Natural killer cell (primary cell): ENCODE measurements around the gene NAT14. TPM values are rescaled to one million over a fixed set of nuclear protein-coding genes. Genes with fewer than 3 reads are reported as not detected.

ENCODE experiments used
- ATAC-seq, 3 donors: fragments of 150-1000 bp in 2 of 3; fragments of 200-7000 bp in 1 of 3; cut with Tn5 transposase; 1 replicate in 1 of 3; 2 replicates in 2 of 3; pipeline ENCODE4 v1.10.0; 2021; ENCODE audit warnings: mild to moderate bottlenecking in 2 of 3, moderate library complexity in 2 of 3
- DNase-seq, 2 donors: peaks; one replicate each; pipeline versions ENCODE4 v3.0.0 to v3.0.0-alpha.2; 2013 to 2021; ENCODE audit warnings: mixed read lengths in 1 of 2
- H3K27ac ChIP-seq: one replicate; pipeline ENCODE4 v1.5.1; 2013; ENCODE audit warnings: mild to moderate bottlenecking, low read length
- H3K27me3 ChIP-seq: one replicate; pipeline ENCODE4 v1.6.1; 2013; ENCODE audit warnings: low read length; ENCODE audit not compliant: control insufficient read depth, insufficient read depth
- H3K36me3 ChIP-seq: one replicate; pipeline ENCODE4 v1.6.1; 2013; ENCODE audit warnings: low read length; ENCODE audit not compliant: control insufficient read depth, insufficient read depth
- H3K4me1 ChIP-seq: one replicate; pipeline ENCODE4 v1.6.1; 2013; ENCODE audit warnings: low read length; ENCODE audit not compliant: control insufficient read depth, insufficient read depth
- H3K4me3 ChIP-seq: one replicate; pipeline ENCODE4 v1.5.1; 2013; ENCODE audit warnings: low read length
- H3K9me3 ChIP-seq: one replicate; pipeline ENCODE4 v1.6.1; 2013; ENCODE audit warnings: low read length; ENCODE audit not compliant: control insufficient read depth, insufficient read depth
- H3K27ac Mint-ChIP-seq, 2 donors: one replicate each; pipeline ENCODE4 v1.8.0; 2022; ENCODE audit warnings: mild to moderate bottlenecking in 2 of 2, mixed read lengths in 2 of 2, moderate library complexity in 1 of 2
- H3K27me3 Mint-ChIP-seq, 2 donors: one replicate each; pipeline ENCODE4 v1.8.0; 2022; ENCODE audit warnings: low read depth in 2 of 2, mixed read lengths in 2 of 2
- H3K36me3 Mint-ChIP-seq: one replicate; pipeline ENCODE4 v1.8.0; 2022; ENCODE audit warnings: mixed read lengths
- H3K4me1 Mint-ChIP-seq, 2 donors: one replicate each; pipeline ENCODE4 v1.8.0; 2022; ENCODE audit warnings: mixed read lengths in 2 of 2
- H3K4me3 Mint-ChIP-seq: one replicate; pipeline ENCODE4 v1.8.0; 2022; ENCODE audit warnings: mild to moderate bottlenecking, moderate library complexity, mixed read lengths
- H3K9me3 Mint-ChIP-seq, 2 donors: one replicate each; pipeline ENCODE4 v1.8.0; 2022; ENCODE audit warnings: mixed read lengths in 2 of 2
- CTCF ChIP-seq: fragments of 200-600 bp; IDR thresholded peaks from one replicate; pipeline ENCODE4 v1.8.0; 2022; ENCODE audit warnings: antibody characterized with exemption
- WGBS: methylation state at CpG from one replicate; pipeline ENCODE4 v1.1.7; 2013; ENCODE audit warnings: missing lambda C conversion rate; ENCODE audit not compliant: insufficient coverage; 5-methylcytosine and 5-hydroxymethylcytosine counted together
- intact Hi-C: fragments of 100-400 bp; cut with micrococcal nuclease; formaldehyde crosslinking; loops from one replicate; pipeline ENCODE4 v1.14.2; 2022
- total RNA-seq, 4 donors: library from RNA; stranded (reverse); fragments of 120-200 nt in 1 of 4; gene quantifications; one replicate each; pipeline versions ENCODE4 v1.2.3 to v1.2.4, GENCODE V29; 2013 to 2022

Gene NAT14
- total RNA-seq, 3 donors from 2014 or later (not counting 1 experiment from before 2014, with no cell fraction given): 8.7 to 12.5 (median 8.8) TPM

GRCh38 chr19:55468054-55468393 lies 17.0 kb upstream of the NAT14 start:
- H3K27me3 Mint-ChIP-seq: peaks cover 0 to 2% of the 10 kb centered on the region in 2 donors
- no peak overlapping the region for H3K27ac Mint-ChIP-seq
- ATAC-seq (no peak), DNase-seq (no peak)
- Histone ChIP-seq H3K36me3 (no peaks in the 10 kb centered on the region), H3K27ac (no peak overlapping the region), H3K4me3 (no peak overlapping the region), H3K4me1 (peaks cover 4% of the 10 kb centered on the region), H3K9me3 (no peaks in the 10 kb centered on the region), H3K27me3 (no peaks in the 10 kb centered on the region)
- TF ChIP-seq CTCF: peak; percentile 55
- no peaks in the 10 kb centered on the region for H3K36me3 Mint-ChIP-seq
- WGBS: 34% methylated on average over 4 of the region's 4 CpGs
- peaks cover 0 to 5% of the 10 kb centered on the region in 2 donors for H3K4me1 Mint-ChIP-seq
- no peak overlapping the region for H3K4me3 Mint-ChIP-seq
- no peaks in the 10 kb centered on the region for H3K9me3 Mint-ChIP-seq
- intact Hi-C loops: no loop called here

GRCh38 chr19:55471266-55471665 lies 13.7 kb upstream of the NAT14 start:
- Mint-ChIP-seq H3K27ac (no peak overlapping the region), H3K27me3 (peaks cover 0 to 2% of the 10 kb centered on the region in 2 donors), H3K4me1 (peaks cover 0 to 10% of the 10 kb centered on the region in 2 donors), H3K36me3 (no peaks in the 10 kb centered on the region), H3K4me3 (no peak overlapping the region), H3K9me3 (no peaks in the 10 kb centered on the region)
- Histone ChIP-seq H3K36me3 (no peaks in the 10 kb centered on the region), H3K27ac (no peak overlapping the region), H3K4me3 (no peak overlapping the region), H3K27me3 (no peaks in the 10 kb centered on the region), H3K4me1 (peaks cover 11% of the 10 kb centered on the region), H3K9me3 (no peaks in the 10 kb centered on the region)
- ATAC-seq (no peak), DNase-seq (no peak)
- intact Hi-C loops: no loop called here
- WGBS: 91% methylated on average over 13 of the region's 13 CpGs
- no peak for TF ChIP-seq CTCF

GRCh38 chr19:55472463-55472862 lies 12.5 kb upstream of the NAT14 start:
- H3K36me3 ChIP-seq: no peaks in the 10 kb centered on the region
- 96% methylated on average over 8 of the region's 8 CpGs for WGBS
- H3K27me3 Mint-ChIP-seq: no peaks in the 10 kb centered on the region
- H3K27ac Mint-ChIP-seq: no peak overlapping the region
- DNase-seq (no peak), ATAC-seq (no peak)
- H3K4me3 ChIP-seq: no peak overlapping the region
- TF ChIP-seq CTCF: no peak
- H3K27me3 ChIP-seq: no peaks in the 10 kb centered on the region
- intact Hi-C loops: no loop called here
- no peaks in the 10 kb centered on the region for H3K9me3 ChIP-seq
- H3K4me3 Mint-ChIP-seq: no peak overlapping the region
- no peaks in the 10 kb centered on the region for H3K36me3 Mint-ChIP-seq
- H3K4me1 ChIP-seq: peaks cover 18% of the 10 kb centered on the region
- H3K9me3 Mint-ChIP-seq: no peaks in the 10 kb centered on the region
- no peak overlapping the region for H3K27ac ChIP-seq
- H3K4me1 Mint-ChIP-seq: peaks cover 5 to 15% of the 10 kb centered on the region in 2 donors

GRCh38 chr19:55473225-55474012 lies 11.6 kb upstream of the NAT14 start:
- H3K9me3 Mint-ChIP-seq: no peaks in the 10 kb centered on the region
- Histone ChIP-seq H3K4me1 (peaks cover 20% of the 10 kb centered on the region), H3K27me3 (no peaks in the 10 kb centered on the region), H3K36me3 (no peaks in the 10 kb centered on the region), H3K4me3 (no peak overlapping the region), H3K27ac (no peak overlapping the region), H3K9me3 (no peaks in the 10 kb centered on the region)
- intact Hi-C loops: no loop called here
- H3K27me3 Mint-ChIP-seq: no peaks in the 10 kb centered on the region
- H3K4me3 Mint-ChIP-seq: no peak overlapping the region
- no peak overlapping the region for H3K27ac Mint-ChIP-seq
- no peaks in the 10 kb centered on the region for H3K36me3 Mint-ChIP-seq
- H3K4me1 Mint-ChIP-seq: peaks cover 14 to 20% of the 10 kb centered on the region in 2 donors
- DNase-seq (no peak), ATAC-seq (no peak)
- WGBS: 91% methylated on average over 14 of the region's 16 CpGs
- no peak for TF ChIP-seq CTCF
